Neural cell (in vitro differentiated cells): ENCODE measurements around the gene EPHA6. TPM values are rescaled to one million over a fixed set of nuclear protein-coding genes. Genes with fewer than 3 reads are reported as not detected.
A peak's percentile ranks its signal among the peaks of the same experiment; 100 is the strongest.

Experiments used
- H2AFZ ChIP-seq: fragments of 200-600, 300-800 bp; sonication (generic), shearing (Covaris generic); 2 replicates; pipeline ENCODE4 v1.6.0; 2014; ENCODE audit warnings: low read depth, mild to moderate bottlenecking, antibody characterized with exemption, low read length, moderate library complexity
- H3F3A ChIP-seq: fragments of 200-600 bp; shearing (Covaris generic); 2 replicates; pipeline ENCODE4 v1.6.1; 2016; ENCODE audit warnings: mild to moderate bottlenecking, moderate library complexity, mixed read lengths, antibody characterized with exemption, low read length; ENCODE audit not compliant: insufficient read depth, poor library complexity, severe bottlenecking
- H3K27ac ChIP-seq: fragments of 200-600, 300-800 bp; sonication (generic), shearing (Covaris generic); 2 replicates; pipeline ENCODE4 v1.5.1; 2014; ENCODE audit warnings: mild to moderate bottlenecking, low read length, moderate library complexity
- H3K27me3 ChIP-seq: fragments of 300-800, 200-600 bp; sonication (generic), shearing (Covaris generic); 2 replicates; pipeline ENCODE4 v1.6.0; 2014; ENCODE audit warnings: mild to moderate bottlenecking, low read depth, low read length, moderate library complexity; ENCODE audit not compliant: insufficient read depth
- H3K36me3 ChIP-seq: fragments of 300-800, 200-600 bp; sonication (generic), shearing (Covaris generic); 2 replicates; pipeline ENCODE4 v1.5.1; 2014; ENCODE audit warnings: mild to moderate bottlenecking, antibody characterized with exemption, low read length, moderate library complexity; ENCODE audit not compliant: insufficient read depth
- H3K4me2 ChIP-seq: fragments of 300-800, 200-600 bp; sonication (generic), shearing (Covaris generic); 2 replicates; pipeline ENCODE4 v1.6.0; 2014; ENCODE audit warnings: mild to moderate bottlenecking, low read length
- H3K4me3 ChIP-seq: fragments of 300-800, 200-600 bp; sonication (generic), shearing (Covaris generic); 2 replicates; pipeline ENCODE4 v1.5.1; 2014; ENCODE audit warnings: mild to moderate bottlenecking, low read length, moderate library complexity
- H3K79me2 ChIP-seq: fragments of 200-600 bp; shearing (Covaris generic); replicated peaks from 2 replicates; pipeline ENCODE4 v1.6.0; 2014; ENCODE audit warnings: mild to moderate bottlenecking, low read length, moderate library complexity; ENCODE audit not compliant: insufficient read depth
- H3K9ac ChIP-seq: fragments of 300-800, 200-600 bp; sonication (generic), shearing (Covaris generic); 2 replicates; pipeline ENCODE4 v1.6.1; 2016; ENCODE audit warnings: mild to moderate bottlenecking, low read length, mixed read lengths
- H3K9me2 ChIP-seq: fragments of 200-600 bp; shearing (Covaris generic); 2 replicates; pipeline ENCODE4 v1.6.1; 2016; ENCODE audit warnings: mild to moderate bottlenecking, low read length, mixed read lengths; ENCODE audit not compliant: insufficient read depth
- H3K9me3 ChIP-seq: fragments of 200-600, 300-800 bp; sonication (generic), shearing (Covaris generic); 2 replicates; pipeline ENCODE4 v1.6.1; 2016; ENCODE audit warnings: mild to moderate bottlenecking, mixed run types, low read length, moderate library complexity, mixed read lengths
- H4K20me1 ChIP-seq: fragments of 200-600 bp; shearing (Covaris generic); 2 replicates; pipeline ENCODE4 v1.6.1; 2016; ENCODE audit warnings: mild to moderate bottlenecking, mixed run types; ENCODE audit not compliant: insufficient read depth
- EP300 ChIP-seq: fragments of 450-650 bp; conservative IDR thresholded peaks from 2 replicates; pipeline ENCODE4 v1.6.1; 2014; ENCODE audit warnings: antibody characterized with exemption, mild to moderate bottlenecking, moderate library complexity; ENCODE audit not compliant: poor library complexity, severe bottlenecking
- EZH2 ChIP-seq: fragments of 200-600, 300-800 bp; shearing (Covaris generic), sonication (generic); IDR thresholded peaks from 2 replicates; pipeline ENCODE4 v1.6.1; 2014; ENCODE audit warnings: antibody characterized with exemption, low read length, borderline replicate concordance, mild to moderate bottlenecking; ENCODE audit not compliant: insufficient read depth, poor library complexity, severe bottlenecking
- MXI1 ChIP-seq: fragments of 450-650 bp; conservative IDR thresholded peaks from 2 replicates; pipeline ENCODE4 v1.6.1; 2014; ENCODE audit warnings: antibody characterized with exemption, mild to moderate bottlenecking; ENCODE audit not compliant: poor library complexity, severe bottlenecking
- POLR2AphosphoS5 ChIP-seq: IDR thresholded peaks from 2 replicates; pipeline ENCODE4 v1.6.1; 2012
- RAD21 ChIP-seq: fragments of 450-650 bp; conservative IDR thresholded peaks from 2 replicates; pipeline ENCODE4 v1.6.1; 2014; ENCODE audit warnings: antibody characterized with exemption, mild to moderate bottlenecking, moderate library complexity
- SMC3 ChIP-seq: fragments of 450-650 bp; conservative IDR thresholded peaks from 2 replicates; pipeline ENCODE4 v1.6.1; 2014; ENCODE audit warnings: antibody characterized with exemption, mild to moderate bottlenecking, moderate library complexity; ENCODE audit not compliant: poor library complexity
- TAF1 ChIP-seq: IDR thresholded peaks from 2 replicates; pipeline ENCODE4 v1.6.1; 2012; ENCODE audit warnings: low read depth
- polyA plus RNA-seq: library from polyadenylated mRNA; depleted of rRNA; stranded (reverse); fragments of >200 nt; gene quantifications from 2 replicates; pipeline ENCODE4 v1.2.3, GENCODE V29; 2014
- TF ChIP-seq, protein P1 (sequence below): IDR thresholded peaks from 2 replicates; pipeline ENCODE4 v1.6.1; 2012; ENCODE audit warnings: borderline replicate concordance
- TF ChIP-seq, protein P2 (sequence below): fragments of 450-650 bp; IDR thresholded peaks from 2 replicates; pipeline ENCODE4 v1.5.1; 2014; ENCODE audit warnings: antibody characterized with exemption, mild to moderate bottlenecking, moderate library complexity; ENCODE audit not compliant: poor library complexity, severe bottlenecking

Gene EPHA6
- polyA plus RNA-seq, 1 donor from 2014 or later = 0.56 TPM

DNA sequence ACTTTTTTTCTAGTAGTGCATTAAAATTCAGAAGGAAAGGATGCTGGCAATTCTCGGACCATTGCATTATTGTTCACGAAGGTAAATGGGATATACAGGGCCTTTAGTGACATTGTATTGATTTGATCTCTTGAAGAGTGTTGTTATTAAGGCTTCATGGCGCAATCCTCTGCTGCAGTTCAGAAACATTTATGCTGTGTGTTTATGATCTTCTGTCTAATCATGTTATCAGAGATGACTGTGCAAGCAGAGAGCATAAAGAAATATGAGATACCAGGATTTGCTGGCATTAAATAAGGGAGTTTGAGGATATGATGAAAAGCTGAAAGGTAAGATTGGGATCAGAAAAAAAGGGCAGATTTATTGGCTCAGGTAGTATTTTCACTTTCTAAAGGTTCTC lies 180.6 kb downstream of the EPHA6 start:
- no peak overlapping the region for H3K4me2 ChIP-seq
- H3K36me3 ChIP-seq = no peaks in the 10 kb centered on the region
- H3K27me3 ChIP-seq = no peaks in the 10 kb centered on the region
- H2AFZ ChIP-seq = no peak overlapping the region
- no peaks in the 10 kb centered on the region for H3K79me2 ChIP-seq
- H3K9me2 ChIP-seq = no peaks in the 10 kb centered on the region
- no peaks in the 10 kb centered on the region for H3K9me3 ChIP-seq
- H3F3A ChIP-seq = no peaks in the 10 kb centered on the region
- TF ChIP-seq EZH2 = no peak
- TF ChIP-seq SMC3 = no peak
- TF ChIP-seq, protein P1, sequence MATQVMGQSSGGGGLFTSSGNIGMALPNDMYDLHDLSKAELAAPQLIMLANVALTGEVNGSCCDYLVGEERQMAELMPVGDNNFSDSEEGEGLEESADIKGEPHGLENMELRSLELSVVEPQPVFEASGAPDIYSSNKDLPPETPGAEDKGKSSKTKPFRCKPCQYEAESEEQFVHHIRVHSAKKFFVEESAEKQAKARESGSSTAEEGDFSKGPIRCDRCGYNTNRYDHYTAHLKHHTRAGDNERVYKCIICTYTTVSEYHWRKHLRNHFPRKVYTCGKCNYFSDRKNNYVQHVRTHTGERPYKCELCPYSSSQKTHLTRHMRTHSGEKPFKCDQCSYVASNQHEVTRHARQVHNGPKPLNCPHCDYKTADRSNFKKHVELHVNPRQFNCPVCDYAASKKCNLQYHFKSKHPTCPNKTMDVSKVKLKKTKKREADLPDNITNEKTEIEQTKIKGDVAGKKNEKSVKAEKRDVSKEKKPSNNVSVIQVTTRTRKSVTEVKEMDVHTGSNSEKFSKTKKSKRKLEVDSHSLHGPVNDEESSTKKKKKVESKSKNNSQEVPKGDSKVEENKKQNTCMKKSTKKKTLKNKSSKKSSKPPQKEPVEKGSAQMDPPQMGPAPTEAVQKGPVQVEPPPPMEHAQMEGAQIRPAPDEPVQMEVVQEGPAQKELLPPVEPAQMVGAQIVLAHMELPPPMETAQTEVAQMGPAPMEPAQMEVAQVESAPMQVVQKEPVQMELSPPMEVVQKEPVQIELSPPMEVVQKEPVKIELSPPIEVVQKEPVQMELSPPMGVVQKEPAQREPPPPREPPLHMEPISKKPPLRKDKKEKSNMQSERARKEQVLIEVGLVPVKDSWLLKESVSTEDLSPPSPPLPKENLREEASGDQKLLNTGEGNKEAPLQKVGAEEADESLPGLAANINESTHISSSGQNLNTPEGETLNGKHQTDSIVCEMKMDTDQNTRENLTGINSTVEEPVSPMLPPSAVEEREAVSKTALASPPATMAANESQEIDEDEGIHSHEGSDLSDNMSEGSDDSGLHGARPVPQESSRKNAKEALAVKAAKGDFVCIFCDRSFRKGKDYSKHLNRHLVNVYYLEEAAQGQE = peak; percentile 14
- TF ChIP-seq TAF1 = no peak
- peak; percentile 51 for TF ChIP-seq EP300
- no peak for TF ChIP-seq MXI1
- peak; percentile 73 for TF ChIP-seq POLR2AphosphoS5
- TF ChIP-seq RAD21 = no peak
- TF ChIP-seq, protein P2, sequence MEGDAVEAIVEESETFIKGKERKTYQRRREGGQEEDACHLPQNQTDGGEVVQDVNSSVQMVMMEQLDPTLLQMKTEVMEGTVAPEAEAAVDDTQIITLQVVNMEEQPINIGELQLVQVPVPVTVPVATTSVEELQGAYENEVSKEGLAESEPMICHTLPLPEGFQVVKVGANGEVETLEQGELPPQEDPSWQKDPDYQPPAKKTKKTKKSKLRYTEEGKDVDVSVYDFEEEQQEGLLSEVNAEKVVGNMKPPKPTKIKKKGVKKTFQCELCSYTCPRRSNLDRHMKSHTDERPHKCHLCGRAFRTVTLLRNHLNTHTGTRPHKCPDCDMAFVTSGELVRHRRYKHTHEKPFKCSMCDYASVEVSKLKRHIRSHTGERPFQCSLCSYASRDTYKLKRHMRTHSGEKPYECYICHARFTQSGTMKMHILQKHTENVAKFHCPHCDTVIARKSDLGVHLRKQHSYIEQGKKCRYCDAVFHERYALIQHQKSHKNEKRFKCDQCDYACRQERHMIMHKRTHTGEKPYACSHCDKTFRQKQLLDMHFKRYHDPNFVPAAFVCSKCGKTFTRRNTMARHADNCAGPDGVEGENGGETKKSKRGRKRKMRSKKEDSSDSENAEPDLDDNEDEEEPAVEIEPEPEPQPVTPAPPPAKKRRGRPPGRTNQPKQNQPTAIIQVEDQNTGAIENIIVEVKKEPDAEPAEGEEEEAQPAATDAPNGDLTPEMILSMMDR = no peak
- no peaks in the 10 kb centered on the region for H4K20me1 ChIP-seq
- H3K9ac ChIP-seq = no peak overlapping the region
- H3K27ac ChIP-seq = no peak overlapping the region
- no peak overlapping the region for H3K4me3 ChIP-seq

DNA sequence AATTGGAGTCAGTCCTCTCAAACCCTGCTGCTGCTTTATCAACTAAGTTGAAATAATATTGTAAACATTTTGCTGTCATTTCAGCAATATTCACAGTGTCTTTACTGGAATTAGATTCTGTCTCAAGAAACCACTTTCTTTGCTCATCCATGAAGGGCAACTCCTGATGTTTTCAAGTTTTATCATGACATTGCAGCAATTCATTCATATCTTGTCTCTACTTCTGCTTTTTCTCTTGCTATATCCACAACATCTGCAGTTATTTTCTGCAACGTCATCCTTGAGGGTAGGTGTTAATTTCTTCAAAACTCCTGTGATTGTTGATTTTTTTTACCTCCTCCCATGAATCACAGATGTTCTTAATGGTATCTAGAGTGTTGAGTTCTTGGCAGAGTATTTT lies 181.6 kb downstream of the EPHA6 start:
- Histone ChIP-seq H3K79me2 (no peaks in the 10 kb centered on the region), H3K27ac (no peak overlapping the region), H3K27me3 (no peaks in the 10 kb centered on the region), H3K4me2 (no peak overlapping the region), H3K9me2 (no peaks in the 10 kb centered on the region), H3K9ac (no peak overlapping the region), H2AFZ (no peak overlapping the region), H3K4me3 (no peak overlapping the region), H3K9me3 (no peaks in the 10 kb centered on the region), H4K20me1 (no peaks in the 10 kb centered on the region), H3K36me3 (no peaks in the 10 kb centered on the region), H3F3A (no peaks in the 10 kb centered on the region)
- TF ChIP-seq, protein P1 = no peak
- TF ChIP-seq SMC3 (no peak), MXI1 (no peak), EP300 (no peak), TAF1 (no peak), POLR2AphosphoS5 (no peak), EZH2 (no peak), RAD21 (no peak)
- TF ChIP-seq, protein P2 = no peak
